GM18909 (cell line): Measurements from ENCODE around the gene LIN52.

Experiments
- ATAC-seq: cut with Tn5 transposase; IDR thresholded peaks from one replicate; pipeline ENCODE4 v1.9.1; 2021; ENCODE audit warnings: mild to moderate bottlenecking; ENCODE audit not compliant: unreplicated experiment, poor library complexity

Gene LIN52

GRCh38 chr14:74169906-74170305, 85.2 kb downstream of the LIN52 start:
- no peak for ATAC-seq

- ATAC-seq, result no peak
Measured at GRCh38 chr14:74176400-74176793, 91.6 kb downstream of the LIN52 start.

GRCh38 chr14:74179856-74180255, 95.1 kb downstream of the LIN52 start:
- no peak for ATAC-seq

GRCh38 chr14:74190927-74191575, 106.3 kb downstream of the LIN52 start:
- no peak for ATAC-seq

GRCh38 chr14:74194506-74195274, 109.9 kb downstream of the LIN52 start:
- no peak for ATAC-seq

GRCh38 chr14:74195623-74196022, 110.9 kb downstream of the LIN52 start:
- no peak for ATAC-seq

- ATAC-seq, result no peak
Measured at GRCh38 chr14:74198441-74199234, 113.9 kb downstream of the LIN52 start.

GRCh38 chr14:74202113-74202512, 117.4 kb downstream of the LIN52 start:
- ATAC-seq, result no peak

- no peak for ATAC-seq
Measured at GRCh38 chr14:74203639-74204038, 118.9 kb downstream of the LIN52 start.

- no peak for ATAC-seq
Measured at GRCh38 chr14:74204491-74204890, 119.7 kb downstream of the LIN52 start.

GRCh38 chr14:74205882-74206281, 121.1 kb downstream of the LIN52 start:
- ATAC-seq, result no peak

- ATAC-seq, result no peak
Measured at GRCh38 chr14:74207943-74208342, 123.2 kb downstream of the LIN52 start.

GRCh38 chr14:74208642-74209041, 123.9 kb downstream of the LIN52 start:
- ATAC-seq, result no peak

- ATAC-seq, result no peak
Measured at GRCh38 chr14:74211945-74212580, 127.3 kb downstream of the LIN52 start.

- no peak for ATAC-seq
Measured at GRCh38 chr14:74213907-74214803, 129.4 kb downstream of the LIN52 start.

- ATAC-seq, result no peak
Measured at GRCh38 chr14:74216671-74217070, 131.9 kb downstream of the LIN52 start.

GRCh38 chr14:74217672-74218448, 133.1 kb downstream of the LIN52 start:
- peak; percentile 61 for ATAC-seq

GRCh38 chr14:74218462-74218861, 133.7 kb downstream of the LIN52 start:
- no peak for ATAC-seq
